Left ventricle myocardium superior (tissue), 1 donor: ENCODE measurements around the gene GRIN1. TPM values are rescaled to one million over a fixed set of nuclear protein-coding genes. Genes with fewer than 3 reads are reported as not detected.

ENCODE experiments used
- ATAC-seq: fragments of 200-7000 bp; cut with Tn5 transposase; one replicate; pipeline ENCODE4 v1.9.1; 2020; ENCODE audit warnings: mild to moderate bottlenecking, moderate library complexity
- DNase-seq: peaks from one replicate; pipeline ENCODE4 v3.0.0-alpha.2; 2020
- intact Hi-C: fragments of 100-400 bp; cut with micrococcal nuclease; formaldehyde crosslinking; loops from one replicate; pipeline ENCODE4 v1.11.0; 2022
- total RNA-seq: library from RNA; stranded (reverse); fragmentation: NEBNext Ultra II Directional; extraction: Animal tissue kit (Norgen Biotek cat#: 25700); gene quantifications from one replicate; pipeline ENCODE4 v1.2.1, GENCODE V29; 2021
- donor health status: DM: no; HTN: yes; CAD: no; lungs with severe emphysema.

Gene GRIN1
- total RNA-seq, 1 donor from 2014 or later, result not detected

DNA sequence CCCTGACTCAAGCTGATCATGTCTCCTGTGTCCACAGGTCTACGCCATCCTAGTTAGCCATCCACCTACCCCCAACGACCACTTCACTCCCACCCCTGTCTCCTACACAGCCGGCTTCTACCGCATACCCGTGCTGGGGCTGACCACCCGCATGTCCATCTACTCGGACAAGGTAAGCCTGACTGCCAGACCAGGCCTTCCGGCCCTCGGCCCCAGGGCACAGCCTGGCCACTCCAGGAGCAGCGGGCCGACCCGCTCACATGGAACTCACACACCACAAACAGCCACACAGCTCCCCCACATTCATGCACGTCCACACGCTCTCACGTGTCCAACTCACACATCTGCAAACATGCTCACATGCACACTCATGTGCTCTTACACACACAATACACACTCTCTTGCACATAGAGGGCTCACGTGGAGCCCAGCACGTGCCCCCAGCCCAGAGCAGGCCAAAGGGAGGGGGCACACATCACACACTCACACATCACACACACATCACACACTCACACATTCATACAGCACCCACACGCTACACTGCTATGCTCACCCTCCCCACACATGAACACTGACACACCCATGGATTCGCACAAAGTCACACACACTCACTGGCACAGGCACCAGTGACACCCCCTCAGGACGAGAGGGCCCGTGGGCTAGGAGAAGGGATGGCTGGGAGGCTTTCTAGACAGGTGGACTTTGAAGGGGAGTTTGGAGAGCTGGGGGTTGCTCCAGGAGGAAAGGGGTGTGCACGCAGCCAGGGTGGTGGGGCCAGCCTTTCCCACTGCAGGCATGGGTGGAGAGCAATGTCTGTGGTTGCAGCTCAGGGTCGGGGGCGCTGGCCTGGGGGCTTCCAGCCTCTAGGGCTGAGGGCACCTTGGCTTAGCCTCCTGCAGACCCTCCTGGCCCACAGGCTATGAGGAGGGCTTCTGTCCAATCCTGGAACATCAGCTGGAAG is 3.3 kb downstream of the GRIN1 start:
- no peak for ATAC-seq
- DNase-seq, result no peak

DNA sequence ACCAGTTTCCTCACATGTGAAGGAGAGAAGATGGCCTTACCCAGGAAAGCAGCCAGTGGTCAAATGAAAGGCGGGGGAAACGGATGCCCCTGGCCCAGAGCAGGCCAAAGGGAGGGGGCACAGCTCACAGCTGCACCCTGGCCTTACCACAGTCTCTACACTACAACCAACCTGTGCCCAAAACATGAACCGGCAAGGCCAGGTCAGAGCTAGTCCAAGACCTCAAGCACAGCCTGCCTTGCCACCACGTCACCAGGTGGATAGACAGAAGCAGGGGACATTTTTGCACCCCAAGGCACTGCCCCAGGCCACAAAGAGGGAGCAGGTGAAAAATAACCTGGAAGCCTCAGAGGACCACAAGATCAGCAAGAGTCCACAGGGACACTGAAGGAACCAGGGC is 4.5 kb downstream of the GRIN1 start:
- intact Hi-C loops, result no loop called here
- ATAC-seq (no peak), DNase-seq (no peak)

More for the DNA sequence above, 3.3 kb downstream of the GRIN1 start:
- intact Hi-C loops, result no loop called here

DNA sequence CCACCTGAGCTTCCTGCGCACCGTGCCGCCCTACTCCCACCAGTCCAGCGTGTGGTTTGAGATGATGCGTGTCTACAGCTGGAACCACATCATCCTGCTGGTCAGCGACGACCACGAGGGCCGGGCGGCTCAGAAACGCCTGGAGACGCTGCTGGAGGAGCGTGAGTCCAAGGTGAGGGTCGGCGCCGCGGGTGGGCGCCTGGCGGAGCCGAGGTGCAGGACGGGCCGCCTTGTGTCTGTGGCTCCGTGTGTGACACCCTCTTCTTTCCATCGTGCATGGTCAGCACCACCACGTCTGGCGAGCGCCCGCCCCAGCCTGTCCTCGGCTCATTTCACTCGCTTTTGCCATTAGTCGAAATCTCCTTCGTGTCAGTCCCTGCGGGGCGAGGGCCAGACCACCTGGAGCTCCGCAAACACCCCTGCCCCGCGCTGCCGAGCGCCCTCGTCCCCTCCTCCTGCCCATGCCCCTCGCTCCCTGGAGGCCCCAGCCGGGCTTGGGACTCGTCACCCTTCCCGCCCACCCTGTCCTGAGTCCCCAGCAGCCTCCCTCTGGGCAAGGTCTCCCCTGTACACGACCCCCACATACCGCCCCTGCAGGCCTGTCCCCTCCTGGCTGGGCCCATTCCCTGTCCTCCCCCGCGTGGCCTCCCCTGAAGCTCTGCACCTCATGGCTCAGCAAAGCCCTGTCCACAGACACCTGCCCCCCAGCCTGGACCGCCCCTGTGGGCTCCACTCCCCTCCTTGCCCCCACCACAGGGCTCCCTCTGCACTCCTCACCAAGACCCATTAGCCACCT is 7.0 kb downstream of the GRIN1 start:
- intact Hi-C loops, result no loop called here
- no peak for ATAC-seq
- no peak for DNase-seq

DNA sequence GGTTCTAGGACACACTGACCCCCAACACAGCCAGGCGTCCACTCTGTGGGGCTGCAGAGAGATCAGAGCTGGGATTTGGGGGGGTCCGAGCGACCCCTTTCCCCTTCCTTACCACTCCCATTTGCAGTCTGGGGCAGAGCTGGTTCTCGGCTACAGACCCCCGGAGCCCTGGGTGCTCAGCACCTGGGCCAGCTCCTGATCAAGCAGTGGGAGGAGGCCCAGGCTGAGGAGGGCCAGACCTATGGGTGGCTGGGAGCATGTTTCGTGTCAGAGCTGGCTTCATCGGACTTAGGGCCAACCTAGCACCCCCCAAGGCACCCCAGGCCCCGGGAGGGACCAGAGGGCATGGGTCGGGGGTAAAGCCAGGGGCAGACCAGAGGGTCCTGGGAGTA is 7.6 kb downstream of the GRIN1 start:
- DNase-seq (no peak), ATAC-seq (no peak)
- intact Hi-C loops, result no loop called here

DNA sequence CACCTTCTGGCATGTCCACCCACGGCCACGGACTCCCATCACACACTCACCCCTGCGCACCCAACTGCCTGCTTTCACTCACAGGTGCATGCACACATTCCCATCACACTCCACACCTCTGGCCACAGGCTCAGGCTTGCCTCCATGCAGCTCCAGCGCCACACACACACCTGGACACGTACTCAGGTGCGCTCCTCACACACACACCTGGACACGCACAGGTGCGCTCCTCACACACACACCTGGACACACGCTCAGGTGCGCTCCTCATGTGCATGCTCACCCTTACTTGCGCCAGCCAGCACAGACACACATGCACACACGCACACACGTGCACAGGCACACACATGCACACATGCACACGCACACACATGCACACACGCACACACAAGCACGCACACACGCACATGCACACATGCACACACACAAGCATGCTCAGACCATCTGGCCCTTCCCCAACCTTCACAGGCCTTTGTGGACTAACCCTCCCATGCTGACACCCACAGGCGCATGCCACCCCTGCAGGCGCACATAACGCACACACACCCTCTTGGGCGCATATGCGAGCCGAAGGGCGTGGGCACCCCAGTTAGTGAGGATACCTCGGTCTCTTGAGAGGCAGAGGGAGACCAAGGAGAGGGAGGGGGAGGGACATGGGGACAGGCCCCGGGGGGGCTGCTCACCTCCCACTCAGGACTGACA is 8.3 kb downstream of the GRIN1 start:
- intact Hi-C loops, result no loop called here
- DNase-seq (no peak), ATAC-seq (no peak)

DNA sequence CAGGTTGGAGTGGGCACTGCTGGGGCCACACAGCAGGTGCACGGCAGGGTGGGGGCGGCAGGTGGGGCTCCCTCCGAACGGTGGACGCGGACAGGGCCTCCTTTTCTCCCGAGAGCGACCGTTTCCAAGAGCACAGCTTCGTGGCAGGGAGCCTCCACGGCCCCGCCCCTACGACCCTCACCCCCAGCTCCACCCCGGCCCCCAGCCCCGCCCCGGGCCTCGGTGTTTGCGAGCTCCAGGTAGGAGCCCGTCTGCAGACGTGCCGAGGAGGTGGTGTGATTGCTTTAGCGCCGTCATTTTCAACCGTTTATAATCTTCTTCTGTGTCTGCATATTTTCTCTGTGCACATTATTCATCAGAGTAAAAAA is 8.8 kb downstream of the GRIN1 start:
- no peak for ATAC-seq
- no peak for DNase-seq
- intact Hi-C loops, result no loop called here

DNA sequence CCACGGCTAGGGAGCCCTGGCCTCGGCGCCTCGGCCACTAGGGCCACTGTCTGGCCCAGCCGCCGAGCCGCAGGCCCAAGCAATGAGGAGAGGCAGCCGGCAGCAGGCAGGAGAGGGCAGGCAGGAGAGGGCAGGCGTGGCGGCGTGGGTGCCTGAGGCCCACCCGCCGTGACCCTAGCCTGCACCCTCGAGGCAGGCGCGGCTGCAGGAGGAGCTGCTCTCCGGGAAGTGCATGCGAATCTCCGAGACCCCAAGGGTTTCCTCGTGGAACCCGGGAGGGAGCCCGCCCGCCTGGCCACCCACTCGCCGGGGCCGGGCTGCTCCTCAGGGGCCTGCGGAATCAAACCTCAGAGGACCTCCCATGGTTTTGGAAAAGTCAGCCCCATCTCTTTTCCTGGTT is 9.3 kb downstream of the GRIN1 start:
- no peak for ATAC-seq
- DNase-seq, result no peak
- intact Hi-C loops, result no loop called here

DNA sequence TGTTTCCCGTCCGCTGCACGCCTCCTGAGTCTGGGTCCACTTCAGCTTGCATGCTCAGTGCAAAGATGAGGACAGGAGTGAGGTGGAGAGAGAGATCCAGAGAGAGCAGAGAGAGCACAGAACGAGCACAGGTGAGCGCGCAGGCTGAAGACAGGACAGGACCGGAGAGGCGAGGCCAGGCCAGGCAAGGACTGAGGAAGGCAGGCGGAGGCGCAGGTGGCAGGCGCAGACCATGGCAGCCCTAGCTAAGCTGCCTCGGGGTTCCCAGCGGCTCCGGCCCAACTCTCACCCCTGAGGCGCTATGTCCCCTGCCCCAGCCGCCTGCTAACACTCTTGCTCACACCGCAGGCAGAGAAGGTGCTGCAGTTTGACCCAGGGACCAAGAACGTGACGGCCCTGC is 9.7 kb downstream of the GRIN1 start:
- ATAC-seq (no peak), DNase-seq (no peak)
- intact Hi-C loops, result no loop called here

DNA sequence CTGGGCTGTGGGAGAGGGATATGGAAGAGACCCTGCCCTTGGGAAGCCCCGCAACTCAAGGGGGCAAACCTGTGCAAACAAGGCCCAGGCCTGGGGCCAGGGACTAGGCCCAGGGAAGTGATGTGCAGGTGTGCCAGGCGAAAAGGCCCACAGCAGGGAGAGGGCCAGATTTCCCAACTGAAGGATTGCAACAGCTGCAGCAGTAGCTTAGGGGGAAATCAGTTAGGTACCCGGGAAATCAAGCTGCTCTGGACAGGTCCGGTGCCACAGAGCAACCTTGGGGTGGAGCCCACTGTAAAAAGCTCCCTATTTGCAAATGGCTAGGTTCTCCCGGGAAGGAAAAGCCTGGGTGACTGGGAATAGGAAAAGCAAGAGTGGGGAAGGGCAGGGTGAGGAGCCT is 10.4 kb downstream of the GRIN1 start:
- intact Hi-C loops, result no loop called here
- DNase-seq (no peak), ATAC-seq (no peak)

DNA sequence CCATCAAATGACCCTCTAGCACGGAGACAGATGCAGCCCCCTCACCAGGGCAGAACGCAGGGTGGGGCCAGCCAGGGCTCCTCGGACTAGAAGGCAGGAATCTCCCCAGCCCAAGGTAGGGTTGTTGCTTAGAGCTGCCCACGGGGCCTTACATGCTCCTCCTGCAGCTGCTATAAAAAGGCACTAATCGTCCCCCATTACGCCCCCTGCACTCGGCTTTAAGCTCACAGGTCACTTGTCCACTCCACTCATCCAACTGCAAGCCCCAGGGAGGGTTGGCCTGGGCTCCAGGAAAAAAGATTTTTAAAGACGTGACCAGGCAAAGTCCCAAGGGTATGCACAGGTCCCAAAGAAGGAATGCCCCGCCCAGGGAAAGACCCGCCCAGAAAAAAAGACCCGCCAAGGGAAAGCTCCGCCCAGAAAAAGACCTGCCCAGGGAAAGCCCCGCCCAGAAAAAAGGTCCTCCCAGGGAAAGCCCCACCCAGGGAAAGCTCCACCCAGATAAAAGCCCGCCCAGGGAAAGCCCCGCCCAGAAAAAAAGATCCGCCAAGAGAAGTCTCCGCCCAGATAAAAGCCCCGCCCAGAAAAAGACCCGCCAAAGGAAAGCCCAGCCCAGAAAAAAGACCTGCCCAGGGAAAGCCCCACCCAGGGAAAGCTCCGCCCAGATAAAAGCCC is 11.1 kb downstream of the GRIN1 start:
- no peak for ATAC-seq
- intact Hi-C loops, result no loop called here
- DNase-seq, result no peak

DNA sequence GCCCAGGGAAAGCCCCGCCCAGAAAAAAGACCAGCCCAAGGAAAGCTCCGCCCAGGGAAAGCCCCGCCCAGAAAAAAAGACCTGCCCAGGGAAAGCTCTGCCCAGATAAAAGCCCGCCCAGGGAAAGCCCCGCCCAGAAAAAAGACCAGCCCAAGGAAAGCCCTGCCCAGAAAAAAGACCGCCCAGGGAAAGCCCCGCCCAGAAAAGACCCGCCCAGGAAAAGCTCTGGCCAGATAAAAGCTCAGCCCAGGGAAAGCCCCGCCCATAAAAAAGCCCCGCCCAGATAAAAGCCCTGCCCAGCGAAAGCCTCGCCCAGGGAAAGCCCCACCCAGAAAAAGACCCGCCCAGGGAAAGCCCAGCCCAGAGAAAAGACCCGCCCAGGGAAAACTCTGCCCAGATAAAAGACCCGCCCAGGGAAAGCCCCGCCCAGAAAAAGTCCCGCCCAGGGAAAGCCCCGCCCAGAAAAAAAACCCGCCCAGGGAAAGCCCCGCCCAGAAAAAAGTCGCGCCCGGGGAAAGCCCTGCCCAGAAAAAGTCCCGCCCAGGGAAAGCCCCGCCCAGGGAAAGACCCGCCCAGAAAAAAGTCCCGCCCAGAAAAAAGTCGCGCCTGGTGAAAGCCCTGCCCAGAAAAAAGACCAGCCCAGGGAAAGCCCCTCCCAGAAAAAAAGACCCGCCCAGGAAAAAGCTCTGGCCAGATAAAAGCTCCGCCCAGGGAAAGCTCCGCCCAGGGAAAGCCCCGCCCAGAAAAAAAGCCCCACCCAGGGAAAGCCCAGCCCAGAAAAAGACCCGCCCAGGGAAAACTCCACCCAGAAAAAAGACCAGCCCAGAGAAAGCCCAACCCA is 11.9 kb downstream of the GRIN1 start:
- intact Hi-C loops, result no loop called here

DNA sequence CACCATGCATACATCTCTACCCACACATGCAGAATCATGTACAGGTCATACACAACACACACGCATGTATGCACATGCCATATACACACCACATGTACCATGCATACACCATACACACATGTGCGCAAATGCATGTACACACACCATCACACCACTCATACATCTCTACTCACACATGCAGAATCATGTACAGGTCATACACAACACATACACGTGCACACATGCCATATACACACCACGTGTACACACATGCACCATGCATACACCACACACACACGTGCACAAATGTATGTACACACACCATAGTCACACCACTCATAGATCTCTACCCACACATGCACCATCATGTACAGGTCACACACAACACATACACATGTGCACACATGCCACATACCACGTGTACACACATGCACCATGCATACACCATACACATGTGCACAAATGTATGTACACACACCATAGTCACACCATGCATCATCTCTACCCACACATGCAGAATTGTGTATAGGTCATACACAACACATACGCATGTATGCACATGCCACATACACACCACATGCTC is 14.0 kb downstream of the GRIN1 start:
- intact Hi-C loops, result no loop called here
- ATAC-seq (no peak), DNase-seq (no peak)

More for the DNA sequence above, 11.9 kb downstream of the GRIN1 start:
- DNase-seq (no peak), ATAC-seq (no peak)

DNA sequence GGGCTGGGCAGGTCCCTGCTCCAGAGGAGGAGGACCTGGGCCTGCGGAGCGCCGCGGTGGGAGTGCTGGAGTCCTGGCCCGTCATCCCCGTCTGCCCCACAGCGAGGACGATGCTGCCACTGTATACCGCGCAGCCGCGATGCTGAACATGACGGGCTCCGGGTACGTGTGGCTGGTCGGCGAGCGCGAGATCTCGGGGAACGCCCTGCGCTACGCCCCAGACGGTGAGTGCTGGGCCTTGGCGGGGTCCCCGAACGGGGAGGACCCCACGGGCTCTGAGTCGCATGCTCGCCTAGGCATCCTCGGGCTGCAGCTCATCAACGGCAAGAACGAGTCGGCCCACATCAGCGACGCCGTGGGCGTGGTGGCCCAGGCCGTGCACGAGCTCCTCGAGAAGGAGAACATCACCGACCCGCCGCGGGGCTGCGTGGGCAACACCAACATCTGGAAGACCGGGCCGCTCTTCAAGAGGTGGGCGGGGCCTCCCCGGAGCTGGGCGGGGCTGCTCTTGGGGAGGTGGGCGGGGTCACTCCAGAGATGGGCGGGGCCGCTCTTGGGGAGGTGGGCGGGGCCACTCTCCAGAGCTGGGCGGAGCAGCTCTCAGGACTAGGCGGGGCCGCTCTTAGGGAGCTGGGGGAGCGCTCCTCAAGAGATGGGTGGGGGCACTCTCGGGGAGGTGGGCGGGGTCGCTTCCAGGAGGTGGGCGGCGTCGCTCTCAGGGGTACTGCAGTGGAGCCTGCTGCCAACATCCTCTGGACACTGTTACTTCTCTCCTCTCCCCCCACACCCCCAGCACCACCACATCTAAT is 17.8 kb downstream of the GRIN1 start:
- ATAC-seq (peak; percentile 71), DNase-seq (peak; percentile 56)
- intact Hi-C loops, result no loop called here

DNA sequence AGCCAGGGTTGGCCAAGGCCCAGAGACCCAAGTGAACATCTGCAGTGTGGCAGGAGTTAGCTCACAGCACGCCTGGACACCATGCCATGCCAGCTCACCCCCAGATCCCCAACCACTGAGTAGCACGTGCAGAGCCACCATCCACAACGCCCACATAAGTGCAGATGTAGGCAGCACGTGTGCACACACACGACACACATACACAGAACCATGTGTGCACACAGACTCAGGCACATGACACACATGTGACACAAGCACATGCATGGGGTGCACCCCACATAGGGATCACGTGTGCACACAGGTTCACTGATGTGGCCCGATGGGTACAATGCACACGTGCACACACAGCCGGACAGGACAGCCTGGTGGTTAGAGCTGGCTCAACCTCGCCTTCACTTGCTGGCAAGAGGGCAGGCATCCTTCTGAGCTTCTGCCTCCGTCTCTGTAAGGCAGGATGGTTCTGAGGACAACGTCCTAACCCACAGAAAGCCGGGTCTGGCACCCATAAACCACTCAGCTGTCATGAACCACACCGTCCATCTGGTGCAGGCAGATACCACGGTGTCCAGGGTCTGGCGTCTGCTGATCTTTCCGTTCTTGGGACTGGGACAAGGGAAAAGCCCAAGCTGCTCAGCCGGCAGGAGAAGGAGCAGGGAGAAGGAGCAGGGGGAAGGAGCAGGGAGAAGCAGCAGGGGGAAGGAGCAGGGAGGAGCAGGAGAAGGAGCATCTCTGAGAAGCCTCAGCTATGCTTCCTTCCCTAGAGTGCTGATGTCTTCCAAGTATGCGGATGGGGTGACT is 18.9 kb downstream of the GRIN1 start:
- DNase-seq, result no peak
- intact Hi-C loops, result no loop called here
- no peak for ATAC-seq

DNA sequence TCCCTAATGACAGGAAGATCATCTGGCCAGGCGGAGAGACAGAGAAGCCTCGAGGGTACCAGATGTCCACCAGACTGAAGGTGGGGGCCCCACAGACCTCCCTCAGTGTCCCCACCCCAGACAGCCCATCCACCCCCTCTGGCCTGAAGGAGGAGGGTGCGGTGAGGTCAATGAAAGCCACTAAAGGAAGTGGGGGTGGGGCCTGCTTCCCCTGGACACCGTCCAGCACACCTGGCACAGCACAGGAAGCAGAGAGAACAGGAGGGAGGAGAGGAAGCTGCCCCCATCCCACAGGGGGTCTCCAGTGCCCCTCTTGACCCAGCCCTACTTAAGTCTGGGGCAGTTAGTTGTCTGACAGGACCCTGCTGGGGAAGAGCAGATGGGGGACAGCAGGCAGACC is 19.7 kb downstream of the GRIN1 start:
- intact Hi-C loops, result no loop called here
- DNase-seq (no peak), ATAC-seq (no peak)
